Stimulated activated CD8-positive, alpha-beta memory T cell treated with anti-CD3 and anti-CD28 coated beads, Interleukin-2, amount 100 ng/mL, for 1 hour (primary cell): ENCODE results near the gene LFNG.

Source experiments
- DNase-seq, 2 donors: peaks; one replicate each; pipeline ENCODE4 v3.0.0-alpha.2; 2020; ENCODE audit warnings: low read depth in 2 of 2

The LFNG gene

DNA sequence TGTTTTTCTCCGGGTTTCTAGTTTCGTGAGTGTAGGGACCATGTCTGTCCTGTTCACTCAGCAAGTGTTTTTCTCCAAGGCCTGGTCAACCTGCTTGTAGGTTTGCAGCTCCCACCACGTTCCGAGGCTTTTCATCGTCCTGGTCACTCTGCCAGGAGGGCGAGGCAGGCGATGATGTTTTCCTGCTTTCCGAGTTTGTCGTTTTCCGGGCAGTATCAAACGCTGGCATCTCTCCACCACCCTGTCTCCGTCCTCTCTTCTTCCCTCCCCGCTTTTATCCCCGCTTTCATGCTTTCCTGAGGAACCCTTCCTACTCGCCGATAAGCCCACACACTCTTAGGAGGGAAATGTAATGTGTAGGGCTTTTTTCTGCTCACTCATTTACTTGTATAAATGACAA is 50.4 kb downstream of the LFNG start:
- DNase-seq, result no peak

DNA sequence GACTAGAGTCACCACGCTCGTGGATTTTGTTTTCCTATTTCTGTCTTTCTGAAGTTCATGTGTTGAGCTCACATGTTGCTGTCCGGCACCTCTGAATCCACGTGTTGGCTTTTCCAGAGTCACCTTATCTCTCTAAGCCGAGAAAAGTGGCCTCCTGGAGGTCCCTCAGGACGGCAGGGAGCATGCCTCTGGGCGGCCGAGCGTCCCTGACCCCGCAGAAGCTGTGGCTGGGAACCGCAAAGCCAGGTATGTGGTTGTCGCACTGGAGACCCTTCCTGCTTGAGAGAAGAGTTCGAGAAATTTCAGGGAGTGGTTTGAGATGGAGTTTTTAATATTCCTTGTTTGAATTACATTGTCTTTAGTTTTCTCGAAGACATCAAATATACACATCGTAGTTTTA is 51.8 kb downstream of the LFNG start:
- no peak for DNase-seq

DNA sequence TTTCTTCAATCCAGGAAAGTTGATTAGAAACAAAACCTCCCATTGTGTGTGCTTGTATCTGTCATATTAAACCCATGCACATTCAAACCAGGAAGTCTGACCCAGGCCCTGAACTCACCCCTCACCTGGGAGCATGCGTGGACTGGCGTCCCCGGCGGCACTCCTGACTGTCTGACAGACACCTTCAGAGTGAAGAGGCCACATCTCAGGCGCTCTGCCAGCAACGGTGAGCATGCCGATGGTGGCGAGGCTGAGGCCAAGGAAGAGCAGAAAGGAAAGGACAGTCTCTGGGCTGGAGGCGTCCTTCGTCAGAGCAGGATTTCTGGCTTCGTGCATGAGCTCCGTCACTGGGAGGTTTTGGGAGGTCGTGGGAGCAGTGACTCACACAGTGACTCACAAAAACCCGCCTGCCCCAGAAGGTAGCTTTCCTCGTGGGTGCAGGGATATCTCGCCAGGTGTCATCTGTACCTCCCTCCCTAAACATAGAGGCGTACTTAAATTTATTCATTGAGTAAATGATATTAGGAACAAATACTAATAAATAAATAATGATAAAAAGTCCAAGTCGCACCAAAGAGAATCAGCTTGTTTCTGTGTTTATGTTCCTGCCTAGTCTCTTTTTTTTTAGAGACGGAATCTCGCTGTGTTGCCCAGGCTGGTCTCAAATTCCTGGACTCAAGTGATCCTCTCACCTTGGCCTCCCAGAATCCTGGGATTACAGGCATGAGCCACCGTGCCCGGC is 52.7 kb downstream of the LFNG start:
- DNase-seq, result no peak

DNA sequence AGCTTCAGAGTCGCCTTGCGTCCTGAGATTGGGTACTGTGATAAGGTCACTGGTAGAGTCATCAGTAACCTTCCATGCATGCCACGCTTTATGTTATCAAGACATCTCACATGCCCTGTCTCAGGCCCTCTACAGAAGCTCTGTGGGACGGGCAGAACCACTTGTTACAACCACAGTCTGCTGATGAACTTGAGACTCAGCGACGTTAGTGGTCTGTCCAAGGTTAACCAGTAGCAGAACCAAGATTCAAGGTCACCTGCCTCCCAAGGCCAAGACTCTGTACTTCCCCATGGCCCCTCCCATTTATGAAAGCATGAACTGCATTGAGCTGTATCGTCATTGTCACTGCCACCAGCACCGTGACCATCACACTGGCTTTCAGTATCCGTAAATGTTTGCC is 54.2 kb downstream of the LFNG start:
- no peak for DNase-seq

DNA sequence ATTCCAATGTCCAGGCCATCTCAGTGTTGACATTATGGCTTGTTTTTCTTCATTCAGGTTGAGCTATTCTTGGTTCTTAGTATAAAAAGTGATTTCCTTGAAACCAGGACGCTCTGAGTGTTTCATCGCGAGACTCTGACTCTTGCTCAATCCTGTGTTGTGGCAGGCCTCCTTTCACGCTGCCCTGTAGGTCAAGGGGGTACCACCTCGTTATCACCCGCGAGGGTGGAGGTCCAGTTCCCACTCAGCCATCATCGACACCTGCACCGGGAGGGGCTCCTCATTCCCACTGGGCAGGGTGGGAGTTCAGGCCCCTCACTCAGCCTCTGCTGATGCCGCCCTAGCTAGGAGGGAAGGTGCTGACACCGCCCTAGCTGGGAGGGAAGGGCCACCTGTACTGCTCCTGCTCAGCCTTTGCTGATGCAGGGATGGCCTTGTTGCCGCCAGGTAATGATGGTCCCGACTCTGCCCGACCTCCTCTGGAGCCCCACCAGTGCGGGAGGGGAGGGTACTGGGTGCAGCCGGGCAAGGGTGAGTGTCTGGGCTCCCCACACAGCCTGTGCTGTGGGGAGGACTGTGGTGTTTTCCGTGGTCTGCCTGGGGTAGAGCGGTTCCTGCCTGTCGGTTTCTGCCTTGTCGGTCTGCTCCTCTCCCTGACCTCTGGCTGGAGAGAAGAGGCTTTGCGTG is 55.6 kb downstream of the LFNG start:
- DNase-seq, result no peak

DNA sequence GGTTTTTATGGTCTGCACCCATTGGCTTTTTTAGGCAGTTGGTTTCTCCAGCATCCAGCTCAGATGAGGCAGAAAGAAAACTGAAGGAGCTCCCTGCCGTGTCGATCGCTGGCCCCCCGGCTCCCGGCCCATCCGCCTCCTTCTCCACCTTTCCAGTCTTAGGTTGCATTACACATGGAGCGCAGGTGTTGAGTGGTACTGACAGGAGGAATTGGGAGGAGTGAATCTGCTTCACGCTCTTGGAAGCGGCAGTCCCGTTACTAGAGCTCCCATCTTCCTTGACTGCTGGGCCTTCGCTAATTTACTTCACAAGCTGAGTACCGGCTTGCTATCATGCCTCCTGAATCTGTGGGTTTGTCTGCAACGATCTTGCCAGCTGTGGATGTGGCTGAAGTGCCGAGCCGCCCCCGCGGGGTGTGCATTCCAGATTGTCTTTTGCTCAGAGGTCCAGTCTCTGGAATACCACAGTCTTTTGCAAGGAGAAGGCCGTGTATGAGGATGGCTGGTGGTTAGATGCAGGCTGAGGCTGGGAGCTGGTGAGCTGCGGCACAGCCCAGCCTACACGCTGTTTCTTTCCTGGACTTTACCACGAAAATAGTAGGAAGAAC is 56.3 kb downstream of the LFNG start:
- DNase-seq, result no peak

DNA sequence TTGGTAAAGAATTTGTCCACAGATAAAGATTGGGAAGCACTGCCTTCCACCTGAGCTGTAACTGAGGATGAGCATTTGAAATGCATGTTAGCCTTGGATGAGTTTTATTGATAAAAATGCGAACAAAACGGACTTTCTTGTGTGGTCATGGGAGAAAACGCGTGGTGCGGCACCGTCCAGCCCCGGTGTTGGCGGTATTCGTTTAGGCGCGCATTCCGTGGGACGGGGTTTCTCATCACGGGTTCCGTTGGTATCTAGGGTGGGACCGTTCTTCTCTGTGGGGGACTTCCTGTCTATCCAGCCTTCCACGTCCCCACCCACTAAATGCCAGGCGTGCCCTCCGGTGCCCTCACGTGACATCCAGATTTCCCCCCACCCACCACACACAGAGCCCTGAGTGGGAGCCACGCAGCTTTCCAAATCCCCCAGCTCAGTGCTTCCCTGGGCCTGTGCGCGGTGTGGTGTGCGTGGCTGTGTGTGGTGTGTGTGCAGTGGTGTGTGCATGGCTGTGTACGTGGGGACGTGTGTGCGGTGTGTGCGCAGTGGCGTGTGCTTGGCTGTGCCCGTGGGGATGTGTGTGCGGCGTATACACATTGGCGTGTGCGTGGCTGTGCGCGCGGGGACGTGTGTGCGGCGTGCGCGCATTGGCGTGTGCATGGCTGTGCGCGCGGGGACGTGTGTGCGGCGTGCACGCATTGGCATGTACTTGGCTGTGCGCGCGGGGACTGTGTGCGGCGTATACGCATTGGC is 57.3 kb downstream of the LFNG start:
- DNase-seq, result no peak
